ENCODE data around the gene TNNT3. TPM values are rescaled to one million over a fixed set of nuclear protein-coding genes. Genes with fewer than 3 reads are reported as not detected.

Gene TNNT3
- polyA plus RNA-seq, 2 donors, result 1.7 to 7.1 TPM

DNA sequence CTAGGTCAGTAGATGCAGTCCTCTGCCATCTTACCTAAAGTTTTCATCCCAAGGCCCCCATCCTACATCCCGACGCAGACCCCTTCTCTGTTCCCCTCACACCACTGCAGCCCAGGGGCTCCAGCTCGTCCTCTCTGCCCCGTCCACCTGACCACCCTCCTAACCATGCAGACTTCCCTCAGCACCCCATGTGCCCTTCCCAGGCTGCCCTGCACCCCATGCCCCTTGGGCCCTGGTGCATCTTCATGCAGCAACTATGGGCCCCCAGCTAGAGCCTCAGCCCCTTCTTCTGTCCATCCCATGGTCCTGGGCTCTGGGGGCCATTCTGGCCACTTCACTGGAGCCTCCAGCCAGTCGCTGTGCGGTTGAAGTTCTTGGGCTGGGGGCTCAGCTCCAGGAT, 30.7 kb upstream of the TNNT3 start:
- no peaks in the 10 kb centered on the region for H3K9me3 ChIP-seq (ENCODE audit: control insufficient read depth in 2 of 2, insufficient read depth in 1 of 2, low read depth in 1 of 2, low read length in 1 of 2)
- H3K27ac ChIP-seq (ENCODE audit: low read depth in 2 of 2, low read length in 1 of 2), result peak overlapping the region in 1 of 2 donors; percentile 29
- WGBS, 2 donors, result 79 to 85% methylated on average over 6 of the region's 6 CpGs
- peaks cover 0 to 23% of the 10 kb centered on the region in 2 donors for H3K36me3 ChIP-seq (ENCODE audit: control insufficient read depth in 2 of 2, insufficient read depth in 2 of 2, low read length in 1 of 2)
- no peak overlapping the region for H3K4me3 ChIP-seq (ENCODE audit: low read depth in 1 of 2, low read length in 2 of 2)
- H3K27me3 ChIP-seq (ENCODE audit: control insufficient read depth in 1 of 2, insufficient read depth in 2 of 2, low read length in 2 of 2), result no peaks in the 10 kb centered on the region
- peaks cover 2 to 5% of the 10 kb centered on the region in 2 donors for H3K4me1 ChIP-seq (ENCODE audit: control insufficient read depth in 2 of 2, insufficient read depth in 2 of 2, low read length in 1 of 2)

DNA sequence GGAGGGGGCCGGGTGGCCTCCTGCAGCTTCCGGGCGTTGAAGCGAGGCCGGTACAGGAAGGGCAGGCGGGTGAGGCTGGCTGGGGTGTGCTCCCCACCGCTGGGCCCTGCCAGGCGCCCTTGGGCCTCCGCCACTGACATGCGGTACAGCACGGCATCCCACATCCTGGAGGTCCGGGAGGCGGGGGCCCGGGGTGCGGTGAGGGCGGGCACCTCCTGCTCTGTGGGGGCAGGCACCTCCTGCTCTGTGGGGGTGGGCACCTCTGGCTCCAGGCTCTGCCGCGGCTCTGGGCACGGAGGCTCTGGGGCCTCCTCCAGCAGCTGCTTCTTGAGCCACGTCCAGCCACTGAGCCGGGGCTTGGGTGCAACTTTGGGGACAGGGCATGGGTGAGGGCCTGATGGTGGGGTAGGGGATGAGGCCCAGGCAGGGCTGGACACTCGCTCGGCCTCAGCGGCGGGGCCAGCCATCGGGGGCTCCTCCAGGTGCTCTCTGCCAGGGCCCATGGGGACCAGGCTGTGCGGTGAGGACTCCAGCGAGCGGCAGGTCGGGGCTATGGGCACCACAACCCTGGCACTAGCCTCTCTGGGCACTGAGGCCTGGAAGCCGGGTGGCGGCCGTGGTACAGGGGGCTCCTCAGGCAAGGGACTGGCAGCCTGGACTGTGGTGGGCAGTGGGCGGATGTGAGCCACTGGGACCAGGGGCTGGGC, 30.1 kb upstream of the TNNT3 start:
- Histone ChIP-seq H3K9me3 (ENCODE audit: control insufficient read depth in 2 of 2, insufficient read depth in 1 of 2, low read depth in 1 of 2, low read length in 1 of 2) (no peaks in the 10 kb centered on the region), H3K4me1 (ENCODE audit: control insufficient read depth in 2 of 2, insufficient read depth in 2 of 2, low read length in 1 of 2) (peaks cover 2 to 5% of the 10 kb centered on the region in 2 donors), H3K36me3 (ENCODE audit: control insufficient read depth in 2 of 2, insufficient read depth in 2 of 2, low read length in 1 of 2) (peaks cover 0 to 18% of the 10 kb centered on the region in 2 donors), H3K4me3 (ENCODE audit: low read depth in 1 of 2, low read length in 2 of 2) (no peak overlapping the region), H3K27me3 (ENCODE audit: control insufficient read depth in 1 of 2, insufficient read depth in 2 of 2, low read length in 2 of 2) (no peaks in the 10 kb centered on the region), H3K27ac (ENCODE audit: low read depth in 2 of 2, low read length in 1 of 2) (peak overlapping the region in 1 of 2 donors; percentile 29)
- 68 to 70% methylated on average over 34 of the region's 34 CpGs for WGBS, 2 donors

DNA sequence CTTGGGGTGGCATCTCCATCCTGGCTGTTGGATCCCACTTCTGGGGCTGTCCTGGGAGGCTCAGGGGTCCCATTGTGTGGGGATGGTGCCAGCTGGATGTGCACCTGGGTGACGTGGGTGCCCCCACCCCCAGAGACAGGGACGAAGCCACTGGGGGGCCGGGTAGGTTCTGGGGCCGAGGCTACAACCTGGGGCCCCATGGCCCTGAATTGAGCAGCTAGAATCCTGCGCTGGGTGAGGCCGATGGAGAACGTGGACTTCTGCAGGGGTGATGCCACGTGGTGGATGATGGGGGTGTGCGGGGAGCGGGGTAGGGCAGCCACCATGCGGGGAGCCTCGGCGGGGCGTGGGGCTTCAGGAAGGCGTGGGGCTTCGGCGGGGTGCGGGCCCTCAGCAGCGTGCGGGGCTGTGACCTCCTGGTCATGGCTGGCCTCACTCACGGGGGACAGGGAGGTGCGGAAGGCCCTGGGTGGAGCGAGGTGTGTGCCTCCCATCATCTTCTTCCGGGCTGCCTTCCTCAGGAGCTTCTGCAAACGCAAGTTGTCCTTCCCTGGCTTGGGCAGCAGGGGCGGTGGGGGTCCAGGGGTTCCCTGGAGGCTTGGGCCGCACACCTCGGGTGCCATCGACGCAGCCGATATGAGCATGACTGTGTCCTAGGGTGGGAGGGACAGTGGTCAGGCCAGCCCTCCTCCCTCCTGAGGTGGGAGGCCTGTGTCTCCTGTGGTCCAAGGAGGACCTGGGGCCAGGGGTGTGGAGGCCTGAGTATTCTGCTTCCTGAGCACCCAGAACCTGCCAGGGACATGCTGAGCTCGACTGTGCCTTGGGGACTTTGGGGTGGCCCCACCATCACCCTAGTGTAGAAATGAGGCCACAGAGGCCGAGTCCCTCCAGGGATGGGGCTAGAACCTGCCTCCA, 29.3 kb upstream of the TNNT3 start:
- H3K4me3 ChIP-seq (ENCODE audit: low read depth in 1 of 2, low read length in 2 of 2), result no peak overlapping the region
- H3K9me3 ChIP-seq (ENCODE audit: control insufficient read depth in 2 of 2, insufficient read depth in 1 of 2, low read depth in 1 of 2, low read length in 1 of 2), result no peaks in the 10 kb centered on the region
- H3K27ac ChIP-seq (ENCODE audit: low read depth in 2 of 2, low read length in 1 of 2), result no peak overlapping the region
- H3K4me1 ChIP-seq (ENCODE audit: control insufficient read depth in 2 of 2, insufficient read depth in 2 of 2, low read length in 1 of 2), result peaks cover 2 to 5% of the 10 kb centered on the region in 2 donors
- H3K36me3 ChIP-seq (ENCODE audit: control insufficient read depth in 2 of 2, insufficient read depth in 2 of 2, low read length in 1 of 2), result peaks cover 0 to 13% of the 10 kb centered on the region in 2 donors
- no peaks in the 10 kb centered on the region for H3K27me3 ChIP-seq (ENCODE audit: control insufficient read depth in 1 of 2, insufficient read depth in 2 of 2, low read length in 2 of 2)
- WGBS, 2 donors, result 86 to 87% methylated on average over 27 to 33 of the region's 33 CpGs

DNA sequence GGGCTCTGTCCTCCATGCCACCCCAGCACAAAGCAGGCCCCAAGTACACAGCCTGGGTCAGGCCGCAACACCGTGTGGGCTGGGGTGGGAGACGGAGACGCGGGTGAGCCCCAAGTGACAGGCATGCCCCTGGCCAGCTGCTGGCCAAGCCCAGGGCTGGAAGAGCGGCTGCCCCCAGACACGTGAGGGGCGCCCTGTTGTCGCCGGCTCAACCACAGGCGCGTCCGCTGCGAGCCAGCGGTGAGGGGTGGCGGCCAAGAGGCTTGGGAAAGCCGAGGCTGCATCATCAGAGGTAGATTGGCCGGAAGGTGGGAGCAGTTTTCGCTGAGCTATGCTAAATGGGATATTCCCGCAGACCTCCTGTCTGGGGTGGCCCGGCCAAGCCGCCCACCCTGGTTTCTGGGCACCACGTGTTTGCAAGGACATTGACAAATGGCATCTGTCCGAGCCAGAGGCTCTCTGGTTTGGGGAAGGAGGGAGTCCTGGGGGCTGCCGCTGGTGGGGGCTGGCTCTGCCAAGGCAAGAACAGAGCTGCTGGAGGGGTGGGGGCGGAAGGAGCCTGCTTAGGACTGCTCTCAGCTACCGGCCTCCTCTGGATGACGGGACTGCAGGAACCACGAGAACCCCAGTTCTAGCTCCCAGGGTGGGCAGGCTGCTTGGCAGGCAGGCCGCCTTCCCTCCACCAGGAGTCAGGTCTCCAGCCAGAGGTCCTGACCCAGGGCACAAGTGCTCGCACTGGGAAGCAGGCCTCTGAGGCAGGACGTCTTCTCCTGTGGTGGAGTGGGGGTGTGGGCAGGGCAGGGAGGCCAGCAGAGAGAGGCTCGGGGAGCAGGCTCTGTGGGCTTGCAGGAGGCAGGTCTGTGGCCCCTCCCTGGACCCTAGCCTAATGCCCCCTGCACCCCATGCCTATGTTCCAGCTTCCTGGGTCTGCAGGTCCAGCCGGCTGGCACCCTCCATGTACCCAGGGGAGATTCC, 28.4 kb upstream of the TNNT3 start:
- H3K4me3 ChIP-seq (ENCODE audit: low read depth in 1 of 2, low read length in 2 of 2), result no peak overlapping the region
- H3K4me1 ChIP-seq (ENCODE audit: control insufficient read depth in 2 of 2, insufficient read depth in 2 of 2, low read length in 1 of 2), result peaks cover 2 to 5% of the 10 kb centered on the region in 2 donors
- peaks cover 0 to 7% of the 10 kb centered on the region in 2 donors for H3K36me3 ChIP-seq (ENCODE audit: control insufficient read depth in 2 of 2, insufficient read depth in 2 of 2, low read length in 1 of 2)
- H3K27ac ChIP-seq (ENCODE audit: low read depth in 2 of 2, low read length in 1 of 2), result no peak overlapping the region
- no peaks in the 10 kb centered on the region for H3K9me3 ChIP-seq (ENCODE audit: control insufficient read depth in 2 of 2, insufficient read depth in 1 of 2, low read depth in 1 of 2, low read length in 1 of 2)
- WGBS, 2 donors, result 73 to 75% methylated on average over 34 of the region's 34 CpGs
- no peaks in the 10 kb centered on the region for H3K27me3 ChIP-seq (ENCODE audit: control insufficient read depth in 1 of 2, insufficient read depth in 2 of 2, low read length in 2 of 2)

DNA sequence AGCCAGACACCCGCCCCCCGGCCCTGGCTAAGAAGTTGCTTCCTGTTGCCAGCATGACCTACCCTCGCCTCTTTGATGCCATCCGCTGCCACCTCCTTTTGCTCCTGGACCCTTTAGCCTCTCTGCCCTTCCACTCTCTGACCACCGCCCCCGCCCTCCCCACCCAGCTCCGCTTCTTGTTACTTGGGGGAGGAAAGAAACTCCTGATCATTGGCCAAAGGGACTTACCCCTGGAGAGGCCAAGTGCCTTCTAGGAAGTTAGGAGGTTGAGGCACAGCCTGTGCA, 27.7 kb upstream of the TNNT3 start, which contains the start of gene PRR33:
Gene PRR33 (minus strand): TSS at position 65 of the 285 bp plus-strand sequence. CDS start 1,311 bp downstream, outside the sequence.
- Histone ChIP-seq H3K4me1 (ENCODE audit: control insufficient read depth in 2 of 2, insufficient read depth in 2 of 2, low read length in 1 of 2) (peaks cover 2 to 5% of the 10 kb centered on the region in 2 donors), H3K36me3 (ENCODE audit: control insufficient read depth in 2 of 2, insufficient read depth in 2 of 2, low read length in 1 of 2) (peaks cover 0 to 4% of the 10 kb centered on the region in 2 donors), H3K27me3 (ENCODE audit: control insufficient read depth in 1 of 2, insufficient read depth in 2 of 2, low read length in 2 of 2) (no peaks in the 10 kb centered on the region), H3K27ac (ENCODE audit: low read depth in 2 of 2, low read length in 1 of 2) (no peak within 1 kb of the TSS), H3K9me3 (ENCODE audit: control insufficient read depth in 2 of 2, insufficient read depth in 1 of 2, low read depth in 1 of 2, low read length in 1 of 2) (no peaks in the 10 kb centered on the region), H3K4me3 (ENCODE audit: low read depth in 1 of 2, low read length in 2 of 2) (no peak within 1 kb of the TSS)
- WGBS, 2 donors, result 88% methylated on average over 7 of the region's 7 CpGs

DNA sequence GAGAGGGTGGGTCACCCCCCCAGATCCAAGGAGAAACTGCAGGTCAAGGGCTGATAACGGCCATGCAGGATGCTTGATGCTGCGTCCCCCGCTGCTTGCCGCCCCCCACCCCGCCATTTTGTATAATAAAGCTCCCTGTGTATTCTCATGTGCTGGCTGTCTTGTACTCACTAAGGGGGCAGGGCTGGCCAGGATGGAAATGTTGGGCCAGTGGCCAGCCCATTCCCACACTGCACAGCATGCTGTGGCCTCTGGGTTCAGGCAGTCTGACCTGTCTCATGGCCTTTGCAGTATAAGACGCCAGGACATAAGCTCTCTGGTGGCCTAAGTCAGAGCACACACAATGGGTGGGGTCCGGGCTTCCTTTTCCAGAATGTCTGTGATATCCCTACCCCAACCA, 27.4 kb upstream of the TNNT3 start:
- WGBS, 2 donors, result 82 to 87% methylated on average over 7 of the region's 7 CpGs
- peaks cover 2 to 5% of the 10 kb centered on the region in 2 donors for H3K4me1 ChIP-seq (ENCODE audit: control insufficient read depth in 2 of 2, insufficient read depth in 2 of 2, low read length in 1 of 2)
- H3K27ac ChIP-seq (ENCODE audit: low read depth in 2 of 2, low read length in 1 of 2), result no peak overlapping the region
- peaks cover 0 to 4% of the 10 kb centered on the region in 2 donors for H3K36me3 ChIP-seq (ENCODE audit: control insufficient read depth in 2 of 2, insufficient read depth in 2 of 2, low read length in 1 of 2)
- no peaks in the 10 kb centered on the region for H3K27me3 ChIP-seq (ENCODE audit: control insufficient read depth in 1 of 2, insufficient read depth in 2 of 2, low read length in 2 of 2)
- no peak overlapping the region for H3K4me3 ChIP-seq (ENCODE audit: low read depth in 1 of 2, low read length in 2 of 2)
- no peaks in the 10 kb centered on the region for H3K9me3 ChIP-seq (ENCODE audit: control insufficient read depth in 2 of 2, insufficient read depth in 1 of 2, low read depth in 1 of 2, low read length in 1 of 2)

DNA sequence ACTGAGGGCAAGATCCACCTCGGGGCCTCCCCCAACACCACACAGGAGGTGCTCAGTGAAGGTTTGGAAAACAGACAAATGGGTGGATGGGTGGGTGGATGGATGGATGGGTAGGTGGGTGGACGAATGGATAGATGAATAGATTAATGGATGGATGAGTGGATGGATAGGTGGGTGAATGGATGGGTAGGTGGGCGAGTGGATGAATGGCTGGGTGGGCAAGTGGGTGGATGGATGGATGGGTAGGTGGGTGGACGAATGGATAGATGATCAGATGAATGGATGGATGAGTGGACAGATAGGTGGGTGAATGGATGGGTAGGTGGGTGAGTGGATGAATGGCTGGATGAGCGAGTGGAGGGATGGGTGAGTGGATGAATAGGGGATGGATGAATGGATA, 26.9 kb upstream of the TNNT3 start:
- Histone ChIP-seq H3K27ac (ENCODE audit: low read depth in 2 of 2, low read length in 1 of 2) (no peak overlapping the region), H3K4me1 (ENCODE audit: control insufficient read depth in 2 of 2, insufficient read depth in 2 of 2, low read length in 1 of 2) (peaks cover 2 to 5% of the 10 kb centered on the region in 2 donors), H3K4me3 (ENCODE audit: low read depth in 1 of 2, low read length in 2 of 2) (no peak overlapping the region), H3K9me3 (ENCODE audit: control insufficient read depth in 2 of 2, insufficient read depth in 1 of 2, low read depth in 1 of 2, low read length in 1 of 2) (no peaks in the 10 kb centered on the region), H3K36me3 (ENCODE audit: control insufficient read depth in 2 of 2, insufficient read depth in 2 of 2, low read length in 1 of 2) (peaks cover 0 to 4% of the 10 kb centered on the region in 2 donors), H3K27me3 (ENCODE audit: control insufficient read depth in 1 of 2, insufficient read depth in 2 of 2, low read length in 2 of 2) (no peaks in the 10 kb centered on the region)
- WGBS, 2 donors, result 65 to 89% methylated on average over 5 of the region's 5 CpGs

DNA sequence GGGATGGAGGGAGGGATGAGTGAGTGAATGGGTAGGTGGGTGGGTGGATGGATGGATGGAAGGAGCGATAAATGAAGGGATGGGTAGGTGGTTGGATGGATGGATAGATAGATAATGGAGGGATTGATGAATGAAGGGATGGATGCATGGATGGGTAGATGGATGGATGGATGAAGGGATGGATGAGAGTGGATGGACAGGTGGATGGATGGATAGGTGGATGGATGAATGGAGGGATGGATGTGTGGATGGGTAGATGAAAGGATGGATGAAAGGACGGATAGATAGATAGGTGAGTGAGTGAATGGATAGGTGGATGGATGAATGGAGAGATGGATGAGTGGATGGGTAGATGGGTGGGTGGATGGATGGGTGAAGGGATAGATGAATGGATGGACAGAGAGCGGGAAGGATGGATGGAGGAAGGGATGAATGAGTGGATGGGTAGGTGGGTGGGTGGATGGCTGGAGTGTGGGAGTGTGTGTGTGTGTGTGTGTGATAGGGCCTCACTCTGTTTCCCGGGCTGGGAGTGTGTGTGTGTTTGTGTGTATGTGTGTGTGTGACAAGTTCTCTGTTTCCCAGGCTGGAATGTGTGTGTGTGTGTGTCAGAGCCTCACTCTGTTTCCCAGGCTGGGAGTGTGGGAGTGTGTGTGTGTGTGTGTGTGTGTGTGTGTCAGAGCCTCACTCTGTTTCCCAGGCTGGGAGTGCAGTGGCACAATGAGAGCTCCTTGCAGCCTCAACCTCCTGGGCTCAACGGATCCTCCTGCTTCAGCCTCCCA, 25.7 kb upstream of the TNNT3 start:
- 92% methylated on average over 5 of the region's 5 CpGs for WGBS, 2 donors
- Histone ChIP-seq H3K27ac (ENCODE audit: low read depth in 2 of 2, low read length in 1 of 2) (no peak overlapping the region), H3K4me3 (ENCODE audit: low read depth in 1 of 2, low read length in 2 of 2) (no peak overlapping the region), H3K27me3 (ENCODE audit: control insufficient read depth in 1 of 2, insufficient read depth in 2 of 2, low read length in 2 of 2) (no peaks in the 10 kb centered on the region), H3K36me3 (ENCODE audit: control insufficient read depth in 2 of 2, insufficient read depth in 2 of 2, low read length in 1 of 2) (no peaks in the 10 kb centered on the region), H3K4me1 (ENCODE audit: control insufficient read depth in 2 of 2, insufficient read depth in 2 of 2, low read length in 1 of 2) (peaks cover under 1% of the 10 kb centered on the region in 2 donors), H3K9me3 (ENCODE audit: control insufficient read depth in 2 of 2, insufficient read depth in 1 of 2, low read depth in 1 of 2, low read length in 1 of 2) (no peaks in the 10 kb centered on the region)

Measured in esophagus (tissue), 2 donors.